HepG2 (cell line): Measurements from ENCODE around the gene SEH1L. TPM values are rescaled to one million over a fixed set of nuclear protein-coding genes. Genes with fewer than 3 reads are reported as not detected.

Experiments used
- AKAP8 ChIP-seq: sonication (generic); formaldehyde crosslinking; IDR thresholded peaks from 2 replicates; pipeline ENCODE4 v1.5.1; 2020; ENCODE audit warnings: mild to moderate bottlenecking, missing genetic modification reagents
- CBX2 ChIP-seq, 2 experiments: fragments of 200-600 bp in 1 of 2; sonication (generic); formaldehyde crosslinking in 1 of 2; IDR thresholded peaks; 2 replicates each; pipeline versions ENCODE4 v1.7.0 to v1.8.1; 2018 to 2022; ENCODE audit warnings: low read depth in 2 of 2, low read length in 1 of 2, mild to moderate bottlenecking in 1 of 2, missing genetic modification reagents in 1 of 2
- CHD4 ChIP-seq: fragments of 200-600 bp; sonication (generic); IDR thresholded peaks from 2 replicates; pipeline ENCODE4 v1.7.0; 2017; ENCODE audit warnings: mild to moderate bottlenecking, low read length, borderline replicate concordance
- DDIT3 ChIP-seq: sonication (generic); formaldehyde crosslinking; IDR thresholded peaks from 2 replicates; pipeline ENCODE4 v1.4.0; 2020; ENCODE audit warnings: mild to moderate bottlenecking, missing genetic modification reagents
- HINFP ChIP-seq: sonication (generic); formaldehyde crosslinking; IDR thresholded peaks from 2 replicates; pipeline ENCODE4 v1.4.0; 2020; ENCODE audit warnings: low read depth, mild to moderate bottlenecking, missing genetic modification reagents
- HNRNPUL1 ChIP-seq: fragments of 200-400 bp; formaldehyde crosslinking; IDR thresholded peaks from 2 replicates; pipeline ENCODE4 v1.6.1; 2017; ENCODE audit warnings: low read depth, mild to moderate bottlenecking, low read length, moderate library complexity
- PHF8 ChIP-seq: sonication (generic); formaldehyde crosslinking; IDR thresholded peaks from 2 replicates; pipeline ENCODE4 v1.5.0; 2020; ENCODE audit warnings: missing genetic modification reagents
- THAP7 ChIP-seq: sonication (generic); formaldehyde crosslinking; IDR thresholded peaks from 2 replicates; pipeline ENCODE4 v1.8.1; 2023; ENCODE audit warnings: mild to moderate bottlenecking, missing genetic modification reagents
- ZBTB4 ChIP-seq: sonication (generic); formaldehyde crosslinking; IDR thresholded peaks from 2 replicates; pipeline ENCODE4 v1.4.0; 2020; ENCODE audit warnings: missing genetic modification reagents, mild to moderate bottlenecking, borderline replicate concordance
- ZIK1 ChIP-seq: sonication (generic); formaldehyde crosslinking; IDR thresholded peaks from 2 replicates; pipeline ENCODE4 v1.5.0; 2020; ENCODE audit warnings: mild to moderate bottlenecking, low read depth, missing genetic modification reagents, borderline replicate concordance
- ZNF10 ChIP-seq: sonication (generic); formaldehyde crosslinking; IDR thresholded peaks from 2 replicates; pipeline ENCODE4 v1.4.0; 2020; ENCODE audit warnings: mild to moderate bottlenecking, low read depth, missing genetic modification reagents, borderline replicate concordance
- ZNF225 ChIP-seq: sonication (generic); formaldehyde crosslinking; IDR thresholded peaks from 2 replicates; pipeline ENCODE4 v1.4.0; 2020; ENCODE audit warnings: mild to moderate bottlenecking, missing genetic modification reagents
- ZNF460 ChIP-seq: sonication (generic); formaldehyde crosslinking; IDR thresholded peaks from 2 replicates; pipeline ENCODE4 v1.5.1; 2020; ENCODE audit warnings: missing genetic modification reagents, mild to moderate bottlenecking, borderline replicate concordance
- ZNF501 ChIP-seq: sonication (generic); formaldehyde crosslinking; IDR thresholded peaks from 2 replicates; pipeline ENCODE4 v1.5.1; 2020; ENCODE audit warnings: mild to moderate bottlenecking, moderate library complexity, missing genetic modification reagents
- ZNF687 ChIP-seq: sonication (generic); formaldehyde crosslinking; IDR thresholded peaks from 2 replicates; pipeline ENCODE4 v1.5.1; 2020; ENCODE audit warnings: mild to moderate bottlenecking, missing genetic modification reagents, moderate library complexity
- ZSCAN9 ChIP-seq: IDR thresholded peaks from 2 replicates; pipeline ENCODE4 v1.6.1; 2016; ENCODE audit warnings: borderline replicate concordance
- polyA plus RNA-seq, 8 experiments: library from polyadenylated mRNA; depleted of rRNA in 3 of 8; stranded (reverse) in 7 of 8; unstranded in 1 of 8; fragments of >200 nt; fragmentation: Illumina TruSeq in 4 of 8; extraction: Trizol in 4 of 8; gene quantifications; 2 replicates each; pipeline versions ENCODE4 v1.2.1 to v1.2.3, GENCODE V29; 2011 to 2016; ENCODE audit warnings: low read depth in 4 of 8, missing spikeins in 1 of 8, mixed read lengths in 1 of 8; ENCODE audit not compliant: insufficient read depth in 1 of 8
- total RNA-seq, 5 experiments: library from RNA; depleted of rRNA; stranded (reverse); fragments of >200 nt; fragmentation: Illumina TruSeq; extraction: Trizol; gene quantifications; 2 replicates each; pipeline ENCODE4 v1.2.3, GENCODE V29; 2016; ENCODE audit warnings: low read depth in 1 of 5

SEH1L gene
- total and polyA plus RNA-seq, 2 of the 13 experiments (the other 11 are each of a cell fraction or from before 2014, with no cell fraction given): 59.6 to 63.5 TPM

- TF ChIP-seq HINFP (CRISPR knock-in tag) (0 out of 2 replicates have a peak, but pooled peaks have one; percentile 55), ZNF501 (CRISPR knock-in tag) (peak; percentile 98), ZNF687 (CRISPR knock-in tag) (peak; percentile 98), ZNF225 (CRISPR knock-in tag) (peak; percentile 92), ZNF10 (CRISPR knock-in tag) (no peak), ZNF460 (CRISPR knock-in tag) (no peak), PHF8 (CRISPR knock-in tag) (peak; percentile 99), CHD4 (no peak), ZBTB4 (CRISPR knock-in tag) (peak; percentile 68; the same call in 1 of the 2 replicates), CBX2 (IDR thresholded peaks at IDR 0.05; ENCODE audit: low read depth, low read length) (no peak), CBX2 (CRISPR knock-in tag; IDR thresholded peaks at IDR 0.05; ENCODE audit: low read depth) (0 out of 2 replicates have a peak, but pooled peaks have one; percentile 73), HNRNPUL1 (peak; percentile 36; the same call in 1 of the 2 replicates), THAP7 (peak; percentile 83; the same call in 1 of the 2 replicates), ZIK1 (CRISPR knock-in tag) (no peak), AKAP8 (CRISPR knock-in tag) (peak; percentile 91), ZSCAN9 (CRISPR knock-in tag) (0 out of 2 replicates have a peak, but pooled peaks have one; percentile 54), DDIT3 (CRISPR knock-in tag) (no peak)
Measured at GRCh38 chr18:12990967-12991820, 43.4 kb downstream of the SEH1L start, which contains the start of gene CEP192 (continued).
